Sigmoid colon (tissue), 7 donors: ENCODE data around the gene ABCG2. TPM values are rescaled to one million over a fixed set of nuclear protein-coding genes. Genes with fewer than 3 reads are reported as not detected.

Source experiments
- DNase-seq: peaks from one replicate; pipeline ENCODE4 v3.0.0-alpha.2; 2019
- H3K27ac ChIP-seq, 4 donors: fragments of 200-600 bp; sonication (generic); one replicate each; pipeline ENCODE4 v1.5.1; 2016 to 2019; ENCODE audit warnings: mild to moderate bottlenecking in 1 of 4
- H3K27me3 ChIP-seq, 3 donors: fragments of 200-600 bp; sonication (generic); one replicate each; pipeline ENCODE4 v1.5.1; 2019; ENCODE audit warnings: mild to moderate bottlenecking in 1 of 3
- H3K36me3 ChIP-seq, 4 donors: fragments of 200-600 bp; sonication (generic); one replicate each; pipeline ENCODE4 v1.5.1; 2016 to 2019
- H3K4me1 ChIP-seq, 4 donors: fragments of 200-600 bp; sonication (generic); one replicate each; pipeline ENCODE4 v1.5.1; 2017 to 2019
- H3K4me3 ChIP-seq, 4 donors: fragments of 200-600 bp; sonication (generic); one replicate each; pipeline ENCODE4 v1.5.1; 2017 to 2019; ENCODE audit warnings: mild to moderate bottlenecking in 2 of 4, moderate library complexity in 1 of 4
- H3K9me3 ChIP-seq, 4 donors: fragments of 200-600 bp in 3 of 4; sonication (generic) in 3 of 4; one replicate each; pipeline versions ENCODE4 v1.5.1 to v1.6.1; 2013 to 2019
- EP300 ChIP-seq, 4 donors: sonication (generic); formaldehyde crosslinking; IDR thresholded peaks; one replicate each; pipeline ENCODE4 v1.6.1; 2017; ENCODE audit warnings: antibody characterized with exemption in 4 of 4
- POLR2A ChIP-seq, 2 donors: fragments of 450-650 bp; IDR thresholded peaks; one replicate each; pipeline ENCODE4 v1.6.1; 2016; ENCODE audit warnings: antibody characterized with exemption in 2 of 2, mild to moderate bottlenecking in 2 of 2, moderate library complexity in 2 of 2
- POLR2AphosphoS5 ChIP-seq, 4 donors: sonication (generic); formaldehyde crosslinking; IDR thresholded peaks; one replicate each; pipeline ENCODE4 v1.6.1; 2017; ENCODE audit warnings: antibody characterized with exemption in 4 of 4
- WGBS, 2 donors: extraction: QIAGEN DNeasy Blood & Tissue Kit; methylation state at CpG; one replicate each; pipeline ENCODE4 v1.1.7; 2013; 5-methylcytosine and 5-hydroxymethylcytosine counted together
- intact Hi-C: fragments of 100-400 bp; cut with DNase I; formaldehyde crosslinking; loops from one replicate; pipeline ENCODE4 v1.15.1; 2023
- polyA plus RNA-seq, 3 donors: library from polyadenylated mRNA; stranded (reverse); fragments of 200-250 nt; gene quantifications; one replicate each; pipeline ENCODE4 v1.2.3, GENCODE V29; 2013
- total RNA-seq, 4 donors: library from RNA; depleted of rRNA; stranded (reverse); fragments of >200 nt; gene quantifications; one replicate each; pipeline ENCODE4 v1.1.0, GENCODE V29; 2016
- TF ChIP-seq, protein P1 (sequence below), 4 experiments: fragments of 450-650 bp in 3 of 4; fragments of 200-600 bp in 1 of 4; IDR thresholded peaks; one replicate each; pipeline ENCODE4 v1.5.1; 2016 to 2019; ENCODE audit warnings: antibody characterized with exemption in 4 of 4, mild to moderate bottlenecking in 3 of 4, moderate library complexity in 2 of 4
- donor health status: healthy with polysubstance abuse.
- donor health status: Bipolar disorder and iron deficiency.
- donor health status: healthy.

Gene ABCG2
- total and polyA plus RNA-seq, 7 donors, result 1.1 to 36.5 (median 2.9) TPM

DNA sequence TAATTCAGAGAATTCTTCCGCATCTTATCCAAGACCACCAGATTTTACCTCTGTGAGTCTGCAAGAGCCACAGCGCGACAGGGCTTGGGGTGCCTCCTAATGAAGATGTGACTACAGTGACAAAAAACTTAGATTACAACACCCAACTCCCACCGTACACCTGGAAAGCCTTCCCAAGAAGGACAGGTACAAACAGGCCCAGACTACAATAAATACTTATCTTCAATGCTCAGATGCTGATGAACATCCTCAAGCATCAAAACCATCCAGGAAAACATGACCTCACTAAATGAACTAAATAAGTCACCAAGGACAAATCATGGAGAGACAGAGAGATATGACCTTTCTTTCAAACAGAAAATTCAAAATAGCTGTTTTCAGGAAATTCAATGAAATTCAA is 20.8 kb upstream of the ABCG2 start:
- no peak overlapping the region for H3K4me3 ChIP-seq
- H3K27ac ChIP-seq, result no peak overlapping the region
- DNase-seq, result no peak
- 98 to 99% methylated on average over 4 of the region's 4 CpGs for WGBS, 2 donors
- H3K9me3 ChIP-seq, result peaks cover 0 to 6% (median under 1%) of the 10 kb centered on the region in 4 donors
- H3K36me3 ChIP-seq, result no peaks in the 10 kb centered on the region
- peaks cover 0 to 6% (median 0%) of the 10 kb centered on the region in 4 donors for H3K4me1 ChIP-seq
- no peaks in the 10 kb centered on the region for H3K27me3 ChIP-seq
- TF ChIP-seq EP300 (IDR thresholded peaks at IDR 0.05) (no peak), POLR2A (IDR thresholded peaks at IDR 0.05) (no peak), POLR2AphosphoS5 (IDR thresholded peaks at IDR 0.05) (no peak)
- TF ChIP-seq, protein P1, sequence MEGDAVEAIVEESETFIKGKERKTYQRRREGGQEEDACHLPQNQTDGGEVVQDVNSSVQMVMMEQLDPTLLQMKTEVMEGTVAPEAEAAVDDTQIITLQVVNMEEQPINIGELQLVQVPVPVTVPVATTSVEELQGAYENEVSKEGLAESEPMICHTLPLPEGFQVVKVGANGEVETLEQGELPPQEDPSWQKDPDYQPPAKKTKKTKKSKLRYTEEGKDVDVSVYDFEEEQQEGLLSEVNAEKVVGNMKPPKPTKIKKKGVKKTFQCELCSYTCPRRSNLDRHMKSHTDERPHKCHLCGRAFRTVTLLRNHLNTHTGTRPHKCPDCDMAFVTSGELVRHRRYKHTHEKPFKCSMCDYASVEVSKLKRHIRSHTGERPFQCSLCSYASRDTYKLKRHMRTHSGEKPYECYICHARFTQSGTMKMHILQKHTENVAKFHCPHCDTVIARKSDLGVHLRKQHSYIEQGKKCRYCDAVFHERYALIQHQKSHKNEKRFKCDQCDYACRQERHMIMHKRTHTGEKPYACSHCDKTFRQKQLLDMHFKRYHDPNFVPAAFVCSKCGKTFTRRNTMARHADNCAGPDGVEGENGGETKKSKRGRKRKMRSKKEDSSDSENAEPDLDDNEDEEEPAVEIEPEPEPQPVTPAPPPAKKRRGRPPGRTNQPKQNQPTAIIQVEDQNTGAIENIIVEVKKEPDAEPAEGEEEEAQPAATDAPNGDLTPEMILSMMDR (IDR thresholded peaks at IDR 0.05), result no peak
- intact Hi-C loops, result no loop called here

DNA sequence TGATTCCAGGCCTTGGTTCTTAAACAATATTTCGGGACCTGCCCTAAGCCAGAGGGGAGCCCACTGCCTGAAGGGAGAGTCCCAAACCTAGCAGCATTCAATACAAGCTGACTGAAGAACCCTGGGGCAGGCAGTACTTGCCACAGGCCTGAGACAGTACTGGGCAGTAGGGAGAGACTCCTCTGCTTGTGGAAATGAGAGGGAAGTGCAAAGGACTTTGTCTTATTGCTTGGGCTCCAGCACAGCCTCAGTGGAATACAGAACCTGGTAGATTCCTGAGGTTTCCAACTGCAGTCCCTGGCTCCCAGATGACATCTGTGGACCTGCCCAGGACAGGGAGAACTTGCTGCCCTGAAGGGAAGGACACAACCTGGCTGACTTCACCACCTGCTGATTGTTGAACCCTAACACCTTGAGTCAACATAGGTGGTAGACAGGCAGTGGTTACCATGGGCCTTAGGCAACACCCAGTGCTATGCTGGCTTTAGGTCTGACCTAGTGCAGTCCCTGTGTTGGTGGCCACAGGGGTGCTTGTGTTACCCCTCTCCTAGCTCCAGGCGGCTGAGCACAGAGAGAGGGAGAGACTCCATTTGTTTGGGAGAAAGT is 20.3 kb upstream of the ABCG2 start:
- Histone ChIP-seq H3K4me1 (peaks cover 0 to 6% (median 0%) of the 10 kb centered on the region in 4 donors), H3K4me3 (no peak overlapping the region), H3K27me3 (no peaks in the 10 kb centered on the region), H3K36me3 (no peaks in the 10 kb centered on the region), H3K9me3 (peaks cover 0 to 6% (median under 1%) of the 10 kb centered on the region in 4 donors), H3K27ac (no peak overlapping the region)
- DNase-seq, result no peak
- intact Hi-C loops, result no loop called here
- no peak for TF ChIP-seq POLR2A (IDR thresholded peaks at IDR 0.05)
- no peak for TF ChIP-seq POLR2AphosphoS5 (IDR thresholded peaks at IDR 0.05)
- TF ChIP-seq EP300 (IDR thresholded peaks at IDR 0.05), result no peak
- TF ChIP-seq, protein P1 (IDR thresholded peaks at IDR 0.05), result no peak
- 68 to 95% methylated on average over 2 of the region's 2 CpGs for WGBS, 2 donors

DNA sequence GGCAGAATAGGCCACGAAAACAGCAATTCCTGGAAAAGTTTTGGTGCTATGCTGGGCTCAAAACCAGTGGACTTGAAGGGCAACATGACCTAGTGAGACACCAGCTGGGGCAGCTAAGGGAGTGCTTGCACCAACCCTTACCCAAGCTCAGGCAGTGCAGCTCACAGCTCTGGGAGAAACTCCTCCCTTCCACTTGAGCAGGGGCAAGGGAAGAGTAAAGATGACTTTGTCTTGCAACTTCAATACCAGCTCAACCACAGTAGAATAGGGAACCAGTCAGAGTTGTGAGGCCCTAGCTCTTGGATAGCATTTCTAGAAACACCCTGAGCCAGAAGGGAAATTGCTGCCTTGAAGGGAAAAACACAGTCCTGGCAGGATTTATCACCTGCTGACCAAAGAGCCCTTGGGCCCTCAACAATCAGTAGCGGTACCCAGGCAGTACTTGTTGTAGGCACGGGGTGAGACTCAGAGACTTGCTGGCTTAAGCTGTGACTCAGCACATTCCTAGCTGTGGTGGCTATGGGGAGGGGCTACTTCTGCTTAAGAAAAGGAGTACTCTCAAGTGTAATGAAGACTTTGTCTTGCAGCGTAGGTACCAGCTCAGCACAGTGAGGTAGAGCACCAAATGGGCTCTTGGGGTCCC is 19.7 kb upstream of the ABCG2 start:
- H3K36me3 ChIP-seq, result no peaks in the 10 kb centered on the region
- no peak for TF ChIP-seq EP300 (IDR thresholded peaks at IDR 0.05)
- TF ChIP-seq, protein P1 (IDR thresholded peaks at IDR 0.05), result no peak
- peaks cover 0 to 6% (median 0%) of the 10 kb centered on the region in 4 donors for H3K4me1 ChIP-seq
- intact Hi-C loops, result no loop called here
- H3K4me3 ChIP-seq, result no peak overlapping the region
- peaks cover 0 to 6% (median under 1%) of the 10 kb centered on the region in 4 donors for H3K9me3 ChIP-seq
- no peaks in the 10 kb centered on the region for H3K27me3 ChIP-seq
- no peak for DNase-seq
- WGBS, 2 donors, result 59 to 68% methylated on average over 4 of the region's 4 CpGs
- H3K27ac ChIP-seq, result no peak overlapping the region

DNA sequence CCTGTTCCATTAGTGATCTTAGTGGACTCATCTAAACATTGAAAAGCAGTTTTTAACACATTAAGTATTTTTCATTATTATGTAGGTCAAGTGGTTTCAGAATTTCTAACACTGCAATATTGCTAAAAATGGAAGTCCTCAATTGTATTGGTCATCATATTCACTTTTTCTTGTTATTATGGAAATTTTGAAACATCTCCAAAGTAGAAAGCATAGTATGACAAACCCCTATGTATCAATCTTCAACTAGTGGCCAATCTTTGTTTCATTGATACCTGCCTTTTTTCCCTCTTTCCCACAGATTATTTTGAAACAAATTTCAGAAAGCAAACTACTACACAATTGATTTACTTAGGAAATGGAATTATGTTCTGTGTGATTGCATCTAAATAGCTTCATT is 14.5 kb upstream of the ABCG2 start:
- intact Hi-C loops, result no loop called here
- TF ChIP-seq, protein P1 (IDR thresholded peaks at IDR 0.05), result no peak
- no peak for TF ChIP-seq POLR2A (IDR thresholded peaks at IDR 0.05)
- TF ChIP-seq POLR2AphosphoS5 (IDR thresholded peaks at IDR 0.05), result no peak
- no peak for TF ChIP-seq EP300 (IDR thresholded peaks at IDR 0.05)
- Histone ChIP-seq H3K9me3 (no peaks in the 10 kb centered on the region), H3K27ac (no peak overlapping the region), H3K4me3 (no peak overlapping the region), H3K36me3 (no peaks in the 10 kb centered on the region), H3K27me3 (no peaks in the 10 kb centered on the region), H3K4me1 (no peaks in the 10 kb centered on the region)
- DNase-seq, result no peak
